HG02840 (cell line): ENCODE data around the gene IGF2BP3.

Experiments used
- ATAC-seq: cut with Tn5 transposase; IDR thresholded peaks from one replicate; pipeline ENCODE4 v1.9.1; 2021; ENCODE audit warnings: mild to moderate bottlenecking, moderate library complexity, moderate number of reproducible peaks; ENCODE audit not compliant: unreplicated experiment, low FRiP score

The IGF2BP3 gene

DNA sequence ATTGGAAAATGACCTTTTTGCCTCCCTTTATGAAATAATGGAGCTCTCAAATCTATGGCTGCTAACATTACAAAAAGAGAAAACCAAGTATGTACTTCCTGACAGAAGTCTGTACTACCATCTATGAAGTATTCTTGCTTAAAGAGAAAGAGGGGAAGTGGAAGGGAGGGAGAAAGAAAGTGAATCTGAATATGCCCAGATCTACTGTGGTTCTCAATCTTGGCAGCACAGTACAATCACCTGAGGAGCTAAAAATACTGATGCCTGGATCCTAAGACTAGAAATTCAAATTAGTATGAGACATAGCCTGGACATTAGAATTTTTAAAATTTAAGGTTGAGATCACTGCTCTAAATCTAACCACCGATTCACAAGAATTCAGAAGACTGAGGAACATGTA is 85.2 kb downstream of the IGF2BP3 start:
- no peak for ATAC-seq

DNA sequence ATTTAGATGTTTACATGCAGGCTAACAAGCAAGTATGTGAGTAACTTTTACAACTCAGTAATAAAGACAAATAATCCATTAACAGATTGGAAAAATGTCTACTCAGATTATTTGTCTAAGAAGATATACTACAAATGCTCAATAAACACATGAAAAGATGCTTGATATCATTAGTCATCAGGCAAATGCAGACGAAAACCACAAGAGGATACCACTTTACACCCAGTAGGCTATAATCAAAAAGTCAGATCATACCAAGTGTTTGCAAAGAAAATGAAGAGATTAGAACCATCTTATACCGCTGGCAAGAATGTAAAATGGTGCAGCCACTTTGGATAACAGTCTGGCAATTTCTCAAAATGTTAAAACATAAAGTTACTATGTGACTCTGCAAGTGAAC is 87.1 kb downstream of the IGF2BP3 start:
- ATAC-seq = no peak

DNA sequence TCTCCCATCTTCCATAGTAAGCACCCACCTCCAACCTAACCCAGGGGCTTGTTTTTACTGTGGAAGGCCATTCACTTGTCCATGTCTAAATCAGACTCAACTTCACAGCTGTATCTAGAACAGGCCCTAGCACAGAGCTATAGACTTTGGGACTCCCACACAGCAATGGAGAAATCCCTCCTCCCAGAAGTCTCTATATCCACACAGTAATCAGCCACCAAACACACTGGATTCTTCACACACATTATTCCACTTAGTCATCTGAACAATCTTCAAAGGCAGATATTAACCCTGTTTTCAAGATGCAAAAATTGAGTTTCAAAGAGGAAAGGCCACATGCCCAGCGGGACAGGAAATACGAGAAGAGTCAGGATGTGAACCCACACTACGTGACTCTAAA is 89.3 kb downstream of the IGF2BP3 start:
- ATAC-seq = no peak

- ATAC-seq = no peak
Measured at GRCh38 chr7:23380556-23380955, 89.7 kb downstream of the IGF2BP3 start.

- ATAC-seq = no peak
Measured at GRCh38 chr7:23378996-23379395, 91.3 kb downstream of the IGF2BP3 start.

GRCh38 chr7:23377134-23377533 is 93.2 kb downstream of the IGF2BP3 start:
- ATAC-seq = no peak

DNA sequence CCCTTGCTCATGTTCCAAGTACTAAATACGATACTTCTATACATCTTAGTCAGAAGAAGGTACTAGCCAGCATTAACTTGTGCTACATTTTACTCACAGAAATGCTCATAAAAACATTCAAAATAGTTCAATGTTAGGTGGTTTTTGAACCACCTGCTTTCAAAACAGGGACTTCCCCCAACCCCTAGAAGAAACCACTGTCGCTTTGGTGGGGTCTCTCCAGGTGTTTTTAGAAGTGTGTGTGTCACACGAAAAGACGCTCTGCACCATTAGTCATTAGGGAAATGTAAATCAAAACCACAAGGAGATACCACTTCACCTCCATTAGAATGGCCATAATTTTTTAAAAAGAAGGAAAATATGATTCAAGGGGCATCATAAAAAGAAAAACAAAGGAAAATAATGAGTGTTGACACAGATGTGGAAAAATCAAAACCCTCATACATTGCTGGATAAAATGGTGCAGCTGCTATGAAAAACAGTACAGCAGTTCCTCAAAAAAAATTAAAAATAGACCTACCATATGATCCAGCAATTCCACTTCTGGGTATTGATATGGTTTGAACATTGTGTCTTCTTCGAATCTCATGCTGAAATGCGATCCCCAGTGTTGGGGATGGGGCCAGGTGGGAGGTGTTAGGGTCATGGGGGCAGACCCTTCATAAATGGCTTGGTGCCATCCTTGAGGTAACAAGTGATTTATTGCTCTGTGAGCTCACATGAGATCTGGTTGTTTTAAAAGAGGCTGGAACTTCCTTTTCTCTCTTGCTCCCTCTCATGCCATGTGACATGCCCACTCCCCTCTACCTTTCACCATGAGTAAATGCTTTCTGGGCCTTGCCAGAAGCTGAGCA is 96.9 kb downstream of the IGF2BP3 start:
- peak; percentile 80 for ATAC-seq

GRCh38 chr7:23372611-23373010 is 97.7 kb downstream of the IGF2BP3 start:
- ATAC-seq = no peak

DNA sequence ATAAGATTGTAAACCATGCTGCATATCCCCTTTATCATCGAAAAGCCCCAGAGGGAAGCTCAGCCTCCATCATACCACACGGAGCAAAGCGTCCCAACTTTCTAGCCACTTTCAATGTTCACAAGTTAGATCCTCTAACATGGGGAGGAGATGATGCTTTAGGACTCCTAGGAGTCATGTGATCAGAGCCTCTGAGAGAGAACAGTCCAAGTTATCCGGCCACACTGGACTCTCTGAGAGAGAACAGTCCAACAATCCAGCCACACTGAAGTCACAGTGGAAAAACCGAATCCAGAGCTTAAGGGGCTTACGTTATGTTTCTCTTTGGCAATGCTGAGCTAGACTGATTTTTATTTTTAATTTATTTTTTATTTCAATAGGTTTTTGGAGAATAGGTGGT is 98.6 kb downstream of the IGF2BP3 start:
- ATAC-seq = no peak

- no peak for ATAC-seq
Measured at GRCh38 chr7:23369695-23370404, 100.4 kb downstream of the IGF2BP3 start.

GRCh38 chr7:23369100-23369499 is 101.2 kb downstream of the IGF2BP3 start:
- no peak for ATAC-seq

DNA sequence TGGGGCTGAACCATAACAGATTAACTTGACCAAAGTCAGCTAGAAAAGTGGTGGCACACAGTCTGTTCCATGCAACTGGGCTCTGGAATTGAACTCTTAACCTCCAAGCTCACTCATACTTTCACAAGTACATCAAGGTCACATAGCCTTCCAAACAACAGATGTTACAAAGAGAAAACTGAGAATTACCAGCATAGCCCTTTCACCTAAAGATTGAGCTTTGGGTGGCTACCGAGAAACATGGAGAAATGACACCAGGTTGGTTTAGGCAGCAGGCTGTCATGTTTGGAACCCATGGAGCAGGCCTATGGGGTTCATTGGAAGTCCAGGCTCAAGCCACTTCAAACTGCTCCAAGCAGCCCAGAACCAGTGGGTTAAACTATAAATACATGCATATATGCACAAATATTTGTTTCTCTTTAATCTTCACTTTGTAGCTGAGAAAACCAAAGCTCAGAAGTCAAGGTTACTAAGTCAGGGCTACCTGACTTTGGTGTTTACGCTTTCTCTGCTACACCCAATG is 112.1 kb downstream of the IGF2BP3 start:
- ATAC-seq = no peak

DNA sequence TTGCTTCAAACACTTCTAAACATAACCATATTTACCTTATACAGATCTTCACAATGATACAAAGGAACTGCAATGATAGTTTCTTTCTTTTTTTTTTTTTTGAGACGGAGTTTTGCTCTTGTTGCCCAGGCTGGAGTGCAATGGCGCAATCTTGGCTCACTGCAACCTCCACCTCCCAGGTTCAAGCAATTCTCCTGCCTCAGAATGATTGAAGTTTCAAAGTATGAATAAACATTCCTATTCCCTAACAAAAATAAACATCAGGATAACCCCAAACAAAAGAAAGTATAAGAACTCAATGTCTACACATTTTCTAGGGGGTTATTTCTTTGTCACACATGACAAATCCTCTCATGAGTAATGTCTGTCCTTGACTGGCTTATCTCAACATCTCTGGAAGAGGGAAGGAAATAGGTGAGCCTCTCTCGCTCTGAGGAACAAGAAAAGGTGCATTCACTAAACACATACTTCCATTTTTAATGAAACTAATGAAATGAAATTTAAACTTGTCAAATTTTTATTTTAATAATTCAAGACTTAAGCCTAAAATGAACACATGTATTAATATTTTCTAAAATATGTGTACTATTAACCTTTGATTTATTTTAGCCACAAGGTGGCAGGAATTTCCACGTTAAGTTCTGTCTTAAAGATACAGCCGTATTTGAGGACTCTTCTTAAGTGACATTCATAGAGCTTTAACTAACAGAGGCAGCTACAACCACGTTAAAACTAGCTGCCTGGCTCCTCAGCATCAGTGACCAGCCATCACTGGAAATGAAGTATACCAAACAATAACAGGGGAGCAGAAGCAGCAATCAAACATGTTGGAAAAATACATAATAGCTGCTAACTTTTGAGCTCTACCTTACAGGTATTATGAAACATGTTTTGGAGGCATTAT is 112.8 kb downstream of the IGF2BP3 start:
- ATAC-seq = no peak

GRCh38 chr7:23356726-23357125 is 113.6 kb downstream of the IGF2BP3 start:
- no peak for ATAC-seq

- ATAC-seq = no peak
Measured at GRCh38 chr7:23356168-23356567, 114.1 kb downstream of the IGF2BP3 start.

GRCh38 chr7:23353172-23353571 is 117.1 kb downstream of the IGF2BP3 start:
- no peak for ATAC-seq

DNA sequence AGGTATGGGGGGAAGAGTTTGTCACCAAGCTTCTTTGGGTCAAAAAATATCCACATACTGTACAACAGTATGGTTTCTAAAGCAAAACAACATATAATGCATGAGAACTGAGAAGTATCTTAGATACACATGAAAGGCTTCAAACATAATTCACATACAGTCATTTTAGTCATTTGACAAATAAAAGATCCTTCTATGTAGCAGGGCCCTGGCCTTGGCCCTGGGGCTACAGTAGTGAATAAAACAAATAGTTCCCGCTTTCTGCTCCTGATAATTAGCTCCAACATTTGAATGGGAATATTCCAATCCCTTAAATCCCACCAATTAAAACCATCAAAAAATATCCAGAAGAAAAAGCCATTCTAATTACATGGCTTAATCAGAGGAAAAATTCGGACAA is 119.8 kb downstream of the IGF2BP3 start:
- ATAC-seq = no peak

- no peak for ATAC-seq
Measured at GRCh38 chr7:23349484-23350157, 120.7 kb downstream of the IGF2BP3 start.

DNA sequence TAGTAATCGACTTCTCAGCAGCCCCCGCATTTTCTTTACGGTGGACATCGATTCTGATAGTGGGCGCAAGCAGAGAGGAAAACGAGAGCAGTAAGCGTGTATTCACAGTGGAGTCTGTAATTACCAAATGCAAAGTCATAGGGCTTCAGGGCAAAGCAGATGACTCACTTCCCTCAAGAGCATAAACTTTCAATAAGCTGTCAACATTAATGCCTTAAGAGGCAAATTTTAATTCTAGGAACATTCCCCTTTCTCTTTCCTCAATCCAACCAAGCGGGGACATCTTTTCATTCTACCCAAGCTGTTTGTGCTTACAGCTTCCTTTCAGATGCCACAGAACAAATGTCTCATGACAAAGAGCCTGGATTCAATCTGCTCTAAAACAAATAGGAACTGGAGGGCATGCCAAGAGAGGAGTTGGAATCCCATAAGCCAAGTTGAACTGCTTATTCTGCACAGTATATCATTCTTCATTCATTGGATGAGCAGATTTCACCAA is 122.6 kb downstream of the IGF2BP3 start:
- no peak for ATAC-seq
